ENCODE measurements around the gene RELB. TPM values are rescaled to one million over a fixed set of nuclear protein-coding genes. Genes with fewer than 3 reads are reported as not detected.

Gene RELB
- total and polyA plus RNA-seq, 9 of the 15 experiments (the other 6 are each of a cell fraction or from before 2014, with no cell fraction given): 0.15 to 1.1 (median 0.28) TPM; not detected in 2

GRCh38 chr19:44955505-44956439, 45.5 kb upstream of the RELB start (continued):
- TF ChIP-seq, protein P1, sequence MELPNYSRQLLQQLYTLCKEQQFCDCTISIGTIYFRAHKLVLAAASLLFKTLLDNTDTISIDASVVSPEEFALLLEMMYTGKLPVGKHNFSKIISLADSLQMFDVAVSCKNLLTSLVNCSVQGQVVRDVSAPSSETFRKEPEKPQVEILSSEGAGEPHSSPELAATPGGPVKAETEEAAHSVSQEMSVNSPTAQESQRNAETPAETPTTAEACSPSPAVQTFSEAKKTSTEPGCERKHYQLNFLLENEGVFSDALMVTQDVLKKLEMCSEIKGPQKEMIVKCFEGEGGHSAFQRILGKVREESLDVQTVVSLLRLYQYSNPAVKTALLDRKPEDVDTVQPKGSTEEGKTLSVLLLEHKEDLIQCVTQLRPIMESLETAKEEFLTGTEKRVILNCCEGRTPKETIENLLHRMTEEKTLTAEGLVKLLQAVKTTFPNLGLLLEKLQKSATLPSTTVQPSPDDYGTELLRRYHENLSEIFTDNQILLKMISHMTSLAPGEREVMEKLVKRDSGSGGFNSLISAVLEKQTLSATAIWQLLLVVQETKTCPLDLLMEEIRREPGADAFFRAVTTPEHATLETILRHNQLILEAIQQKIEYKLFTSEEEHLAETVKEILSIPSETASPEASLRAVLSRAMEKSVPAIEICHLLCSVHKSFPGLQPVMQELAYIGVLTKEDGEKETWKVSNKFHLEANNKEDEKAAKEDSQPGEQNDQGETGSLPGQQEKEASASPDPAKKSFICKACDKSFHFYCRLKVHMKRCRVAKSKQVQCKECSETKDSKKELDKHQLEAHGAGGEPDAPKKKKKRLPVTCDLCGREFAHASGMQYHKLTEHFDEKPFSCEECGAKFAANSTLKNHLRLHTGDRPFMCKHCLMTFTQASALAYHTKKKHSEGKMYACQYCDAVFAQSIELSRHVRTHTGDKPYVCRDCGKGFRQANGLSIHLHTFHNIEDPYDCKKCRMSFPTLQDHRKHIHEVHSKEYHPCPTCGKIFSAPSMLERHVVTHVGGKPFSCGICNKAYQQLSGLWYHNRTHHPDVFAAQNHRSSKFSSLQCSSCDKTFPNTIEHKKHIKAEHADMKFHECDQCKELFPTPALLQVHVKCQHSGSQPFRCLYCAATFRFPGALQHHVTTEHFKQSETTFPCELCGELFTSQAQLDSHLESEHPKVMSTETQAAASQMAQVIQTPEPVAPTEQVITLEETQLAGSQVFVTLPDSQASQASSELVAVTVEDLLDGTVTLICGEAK (IDR thresholded peaks at IDR 0.05): no peak
- TF ChIP-seq, protein P1 (CRISPR knock-in tag; IDR thresholded peaks at IDR 0.05): no peak
- TF ChIP-seq, protein P2, sequence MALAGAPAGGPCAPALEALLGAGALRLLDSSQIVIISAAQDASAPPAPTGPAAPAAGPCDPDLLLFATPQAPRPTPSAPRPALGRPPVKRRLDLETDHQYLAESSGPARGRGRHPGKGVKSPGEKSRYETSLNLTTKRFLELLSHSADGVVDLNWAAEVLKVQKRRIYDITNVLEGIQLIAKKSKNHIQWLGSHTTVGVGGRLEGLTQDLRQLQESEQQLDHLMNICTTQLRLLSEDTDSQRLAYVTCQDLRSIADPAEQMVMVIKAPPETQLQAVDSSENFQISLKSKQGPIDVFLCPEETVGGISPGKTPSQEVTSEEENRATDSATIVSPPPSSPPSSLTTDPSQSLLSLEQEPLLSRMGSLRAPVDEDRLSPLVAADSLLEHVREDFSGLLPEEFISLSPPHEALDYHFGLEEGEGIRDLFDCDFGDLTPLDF (CRISPR knock-in tag; IDR thresholded peaks at IDR 0.05): no peak
- TF ChIP-seq GABPB1 (CRISPR knock-in tag; IDR thresholded peaks at IDR 0.05) (no peak), KLF10 (CRISPR knock-in tag; IDR thresholded peaks at IDR 0.05) (no peak), MYC (IDR thresholded peaks at IDR 0.05; ENCODE audit: low read depth, low read length) (peak; percentile 3; the same call in 1 of the 2 replicates), MYC (CRISPR knock-in tag; IDR thresholded peaks at IDR 0.05; ENCODE audit: borderline replicate concordance, low read depth) (no peak), ZNF347 (CRISPR knock-in tag; IDR thresholded peaks at IDR 0.05; ENCODE audit: low read depth) (no peak), HMGN3 (IDR thresholded peaks at IDR 0.05; ENCODE audit: borderline replicate concordance, extremely low read depth, insufficient read length, low read depth, low read length) (peak; percentile 30), TCFL5 (CRISPR knock-in tag; conservative IDR thresholded peaks at IDR 0.05) (no peak), ZNF586 (CRISPR knock-in tag; conservative IDR thresholded peaks at IDR 0.05) (no peak)
- TF ChIP-seq, protein P3, sequence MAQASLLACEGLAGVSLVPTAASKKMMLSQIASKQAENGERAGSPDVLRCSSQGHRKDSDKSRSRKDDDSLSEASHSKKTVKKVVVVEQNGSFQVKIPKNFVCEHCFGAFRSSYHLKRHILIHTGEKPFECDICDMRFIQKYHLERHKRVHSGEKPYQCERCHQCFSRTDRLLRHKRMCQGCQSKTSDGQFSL (CRISPR knock-in tag; IDR thresholded peaks at IDR 0.05): no peak
- TF ChIP-seq, protein P3 (tag; IDR thresholded peaks at IDR 0.05): no peak

Measured in K562 (cell line).